CD14-positive monocyte (primary cell): ENCODE measurements around the gene MBP. TPM values are rescaled to one million over a fixed set of nuclear protein-coding genes. Genes with fewer than 3 reads are reported as not detected.

Experiments
- DNase-seq, 3 donors: peaks; one replicate each; pipeline ENCODE4 v3.0.0-alpha.2; 2011 to 2022
- H2AFZ ChIP-seq: 2 replicates; pipeline ENCODE4 v1.6.0; 2012; ENCODE audit warnings: mild to moderate bottlenecking, low read depth, low read length, inconsistent platforms; ENCODE audit not compliant: insufficient read depth, poor library complexity, severe bottlenecking
- H3K27ac ChIP-seq, 2 donors: 1 replicate in 1 of 2; 2 replicates in 1 of 2; pipeline ENCODE4 v1.5.1; 2012 to 2013; ENCODE audit warnings: low read length in 2 of 2, control low read depth in 1 of 2, inconsistent platforms in 1 of 2, low read depth in 1 of 2, mild to moderate bottlenecking in 1 of 2
- H3K27me3 ChIP-seq, 2 donors: one replicate each; pipeline versions ENCODE4 v1.6.0 to v1.6.1; 2011 to 2013; ENCODE audit warnings: low read length in 2 of 2; ENCODE audit not compliant: control insufficient read depth in 2 of 2, insufficient read depth in 2 of 2
- H3K36me3 ChIP-seq, 2 donors: replicated peaks in 1 of 2; 1 replicate in 1 of 2; 2 replicates in 1 of 2; pipeline versions ENCODE4 v1.5.1 to v1.6.1; 2012 to 2013; ENCODE audit warnings: low read length in 2 of 2, control low read depth in 1 of 2, inconsistent platforms in 1 of 2, mild to moderate bottlenecking in 1 of 2; ENCODE audit not compliant: insufficient read depth in 2 of 2, control insufficient read depth in 1 of 2
- H3K4me1 ChIP-seq, 2 donors: 1 replicate in 1 of 2; 2 replicates in 1 of 2; pipeline versions ENCODE4 v1.5.1 to v1.6.1; 2012 to 2013; ENCODE audit warnings: low read length in 2 of 2, control low read depth in 1 of 2, inconsistent platforms in 1 of 2, mild to moderate bottlenecking in 1 of 2, moderate library complexity in 1 of 2; ENCODE audit not compliant: insufficient read depth in 2 of 2, control insufficient read depth in 1 of 2
- H3K4me2 ChIP-seq: replicated peaks from 2 replicates; pipeline ENCODE3; 2012; ENCODE audit warnings: low read length, moderate library complexity, mild to moderate bottlenecking; ENCODE audit not compliant: poor library complexity, severe bottlenecking; ENCODE audit errors: extremely low read depth
- H3K4me3 ChIP-seq, 3 experiments: fragments of 200-600 bp in 1 of 3; sonication (generic) in 1 of 3; replicated peaks in 1 of 3; 1 replicate in 2 of 3; 2 replicates in 1 of 3; pipeline ENCODE4 v1.5.1; 2011 to 2013; ENCODE audit warnings: low read length in 3 of 3, mild to moderate bottlenecking in 3 of 3, control low read depth in 2 of 3, low read depth in 2 of 3, inconsistent platforms in 1 of 3, moderate library complexity in 1 of 3
- H3K79me2 ChIP-seq: 2 replicates; pipeline ENCODE4 v1.6.0; 2012; ENCODE audit warnings: mild to moderate bottlenecking, control low read depth, inconsistent platforms, low read length, moderate library complexity; ENCODE audit not compliant: insufficient read depth
- H3K9ac ChIP-seq: 2 replicates; pipeline ENCODE4 v1.6.0; 2017; ENCODE audit warnings: low read length, mild to moderate bottlenecking; ENCODE audit not compliant: insufficient read depth, poor library complexity, severe bottlenecking
- H3K9me3 ChIP-seq, 2 donors: replicated peaks in 1 of 2; 1 replicate in 1 of 2; 2 replicates in 1 of 2; pipeline versions ENCODE4 v1.5.1 to v1.6.1; 2012 to 2013; ENCODE audit warnings: low read length in 2 of 2, control low read depth in 1 of 2; ENCODE audit not compliant: control insufficient read depth in 1 of 2, insufficient read depth in 1 of 2
- H4K20me1 ChIP-seq: 2 replicates; pipeline ENCODE4 v1.6.0; 2012; ENCODE audit warnings: mild to moderate bottlenecking, low read length, control low read depth, moderate library complexity; ENCODE audit not compliant: insufficient read depth
- H3K27ac Mint-ChIP-seq, 7 donors: one replicate each; pipeline ENCODE4 v1.8.0; 2020; ENCODE audit warnings: mild to moderate bottlenecking in 7 of 7, mixed read lengths in 7 of 7, moderate library complexity in 6 of 7, inconsistent platforms in 2 of 7
- H3K27me3 Mint-ChIP-seq, 3 donors: one replicate each; pipeline ENCODE4 v1.8.0; 2021 to 2022; ENCODE audit warnings: low read depth in 3 of 3, mild to moderate bottlenecking in 3 of 3, mixed read lengths in 3 of 3, moderate library complexity in 3 of 3, inconsistent platforms in 1 of 3
- H3K36me3 Mint-ChIP-seq, 2 donors: one replicate each; pipeline ENCODE4 v1.8.0; 2020; ENCODE audit warnings: mixed read lengths in 2 of 2, inconsistent platforms in 1 of 2, mild to moderate bottlenecking in 1 of 2
- H3K4me1 Mint-ChIP-seq: one replicate; pipeline ENCODE4 v1.8.0; 2020; ENCODE audit warnings: mild to moderate bottlenecking, mixed read lengths
- H3K4me3 Mint-ChIP-seq, 2 donors: one replicate each; pipeline ENCODE4 v1.8.0; 2020; ENCODE audit warnings: mild to moderate bottlenecking in 2 of 2, mixed read lengths in 2 of 2, moderate library complexity in 1 of 2
- H3K9me3 Mint-ChIP-seq, 7 donors: one replicate each; pipeline ENCODE4 v1.8.0; 2020 to 2022; ENCODE audit warnings: mixed read lengths in 7 of 7, mild to moderate bottlenecking in 6 of 7, moderate library complexity in 6 of 7, inconsistent platforms in 2 of 7
- CTCF ChIP-seq: fragments of 200-600 bp; IDR thresholded peaks from one replicate; pipeline ENCODE4 v1.8.0; 2022; ENCODE audit warnings: antibody characterized with exemption, mild to moderate bottlenecking
- WGBS: methylation state at CpG from one replicate; pipeline ENCODE4 v1.1.5; 2013; ENCODE audit warnings: missing lambda C conversion rate; ENCODE audit not compliant: insufficient coverage; 5-methylcytosine and 5-hydroxymethylcytosine counted together
- intact Hi-C, 2 donors: fragments of 100-400 bp; cut with micrococcal nuclease; formaldehyde crosslinking; loops; one replicate each; pipeline versions ENCODE4 v1.15.0 to v1.15.1; 2023
- polyA plus RNA-seq, 3 donors: library from polyadenylated mRNA; depleted of rRNA in 1 of 3; unstranded in 2 of 3; stranded (reverse) in 1 of 3; fragments of 300-500 nt in 2 of 3; fragments of >200 nt in 1 of 3; fragmentation: Illumina TruSeq in 2 of 3; gene quantifications; 1 replicate in 2 of 3; 2 replicates in 1 of 3; pipeline ENCODE4 v1.2.3, GENCODE V29; 2012 to 2021

The MBP gene
- polyA plus RNA-seq, 3 donors: 47.7 to 81.0 (median 50.4) TPM

- DNase-seq: no peak
- Histone ChIP-seq H3K9me3 (no peaks in the 10 kb centered on the region), H3K4me1 (peaks cover 23 to 30% of the 10 kb centered on the region in 2 donors), H3K4me2 (no peak overlapping the region), H3K4me3 (no peak overlapping the region), H2AFZ (no peak overlapping the region), H3K36me3 (no peaks in the 10 kb centered on the region), H3K27me3 (no peaks in the 10 kb centered on the region), H3K9ac (no peak overlapping the region), H3K27ac (no peak overlapping the region), H3K79me2 (no peaks in the 10 kb centered on the region), H4K20me1 (no peaks in the 10 kb centered on the region)
- H3K4me1 Mint-ChIP-seq: peaks cover 26% of the 10 kb centered on the region
- intact Hi-C loops: no loop called here
- WGBS: 81% methylated on average over 7 of the region's 8 CpGs
- peaks cover 0 to 1% of the 10 kb centered on the region in 2 donors for H3K36me3 Mint-ChIP-seq
- H3K9me3 Mint-ChIP-seq: peaks cover 0 to 2% (median 0%) of the 10 kb centered on the region in 7 donors
- H3K4me3 Mint-ChIP-seq: no peak overlapping the region
- TF ChIP-seq CTCF: no peak
- H3K27me3 Mint-ChIP-seq: peaks cover 1 to 8% (median 6%) of the 10 kb centered on the region in 3 donors
- H3K27ac Mint-ChIP-seq: peak overlapping the region in 2 of 7 donors; percentile 12 to 13
Measured at GRCh38 chr18:77162580-77162979, 30.0 kb upstream of the MBP start.

- H4K20me1 ChIP-seq: no peaks in the 10 kb centered on the region
- H3K4me2 ChIP-seq: no peak overlapping the region
- DNase-seq: no peak
- peaks cover 1 to 8% (median 6%) of the 10 kb centered on the region in 3 donors for H3K27me3 Mint-ChIP-seq
- peak overlapping the region in 1 of 7 donors; percentile 48 for H3K27ac Mint-ChIP-seq
- H3K79me2 ChIP-seq: no peaks in the 10 kb centered on the region
- peaks cover 0 to 1% of the 10 kb centered on the region in 2 donors for H3K36me3 Mint-ChIP-seq
- H3K4me1 ChIP-seq: peaks cover 23 to 30% of the 10 kb centered on the region in 2 donors
- H3K27me3 ChIP-seq: no peaks in the 10 kb centered on the region
- H3K4me1 Mint-ChIP-seq: peaks cover 26% of the 10 kb centered on the region
- TF ChIP-seq CTCF: no peak
- no peak overlapping the region for H3K4me3 ChIP-seq
- H3K4me3 Mint-ChIP-seq: no peak overlapping the region
- H3K36me3 ChIP-seq: no peaks in the 10 kb centered on the region
- WGBS: 0% methylated on average over 1 of the region's 5 CpGs
- H2AFZ ChIP-seq: no peak overlapping the region
- H3K9me3 Mint-ChIP-seq: peaks cover 0 to 2% (median 0%) of the 10 kb centered on the region in 7 donors
- intact Hi-C loops: no loop called here
- H3K27ac ChIP-seq: no peak overlapping the region
- no peak overlapping the region for H3K9ac ChIP-seq
- H3K9me3 ChIP-seq: no peaks in the 10 kb centered on the region
Measured at GRCh38 chr18:77161961-77162360, 29.4 kb upstream of the MBP start.
